Breast epithelium (tissue), 3 donors: Measurements from ENCODE around the gene ATP2C2.

Experiments used
- CTCF ChIP-seq, 3 donors: fragments of 450-650 bp; IDR thresholded peaks; one replicate each; pipeline ENCODE4 v1.5.1; 2016 to 2017; ENCODE audit warnings: antibody characterized with exemption in 3 of 3, mild to moderate bottlenecking in 3 of 3, moderate library complexity in 3 of 3
- POLR2A ChIP-seq: fragments of 450-650 bp; IDR thresholded peaks from one replicate; pipeline ENCODE4 v1.6.1; 2016; ENCODE audit warnings: antibody characterized with exemption, mild to moderate bottlenecking, moderate library complexity
- POLR2AphosphoS5 ChIP-seq, 3 donors: sonication (generic); formaldehyde crosslinking; IDR thresholded peaks; one replicate each; pipeline ENCODE4 v1.6.1; 2017; ENCODE audit warnings: antibody characterized with exemption in 3 of 3

GRCh38 chr16:84464116-84464515, 95.8 kb downstream of the ATP2C2 start:
- no peak for TF ChIP-seq CTCF (IDR thresholded peaks at IDR 0.05)
- TF ChIP-seq POLR2A, result no peak
- TF ChIP-seq POLR2AphosphoS5 (IDR thresholded peaks at IDR 0.05), result no peak
